Ascending aorta (tissue), 2 donors: ENCODE data around the gene PPP3R1. TPM values are rescaled to one million over a fixed set of nuclear protein-coding genes. Genes with fewer than 3 reads are reported as not detected.

Experiments
- DNase-seq, 2 donors: peaks; one replicate each; pipeline ENCODE4 v3.0.0-alpha.2; 2019; ENCODE audit warnings: low spot score in 2 of 2
- H3K27ac ChIP-seq, 2 donors: fragments of 200-600 bp; sonication (generic); one replicate each; pipeline ENCODE4 v1.5.1; 2016 to 2017; ENCODE audit warnings: mild to moderate bottlenecking in 1 of 2
- H3K27me3 ChIP-seq: fragments of 200-600 bp; sonication (generic); one replicate; pipeline ENCODE4 v1.5.1; 2017
- H3K36me3 ChIP-seq, 2 donors: fragments of 200-600 bp; sonication (generic); one replicate each; pipeline ENCODE4 v1.5.1; 2016
- H3K4me1 ChIP-seq, 2 donors: fragments of 200-600 bp; sonication (generic); one replicate each; pipeline ENCODE4 v1.5.1; 2016 to 2017; ENCODE audit warnings: mild to moderate bottlenecking in 1 of 2
- H3K4me3 ChIP-seq, 2 donors: fragments of 200-600 bp; sonication (generic); one replicate each; pipeline ENCODE4 v1.5.1; 2016 to 2017; ENCODE audit warnings: mild to moderate bottlenecking in 1 of 2
- H3K9me3 ChIP-seq, 2 donors: fragments of 200-600 bp; sonication (generic); one replicate each; pipeline ENCODE4 v1.5.1; 2016
- intact Hi-C: fragments of 100-400 bp; cut with DNase I; formaldehyde crosslinking; loops from one replicate; pipeline ENCODE4 v1.15.1; 2023
- total RNA-seq: library from RNA; depleted of rRNA; stranded (reverse); fragments of >200 nt; gene quantifications from one replicate; pipeline ENCODE4 v1.1.0, GENCODE V29; 2016
- TF ChIP-seq, protein P1 (sequence below), 3 experiments: fragments of 200-600 bp in 2 of 3; fragments of 450-650 bp in 1 of 3; sonication (generic) in 2 of 3; IDR thresholded peaks; one replicate each; pipeline ENCODE4 v1.5.1; 2016 to 2019; ENCODE audit warnings: antibody characterized with exemption in 3 of 3, mild to moderate bottlenecking in 1 of 3, moderate library complexity in 1 of 3

The PPP3R1 gene
- total RNA-seq, 1 donor from 2014 or later, result 16.8 TPM

DNA sequence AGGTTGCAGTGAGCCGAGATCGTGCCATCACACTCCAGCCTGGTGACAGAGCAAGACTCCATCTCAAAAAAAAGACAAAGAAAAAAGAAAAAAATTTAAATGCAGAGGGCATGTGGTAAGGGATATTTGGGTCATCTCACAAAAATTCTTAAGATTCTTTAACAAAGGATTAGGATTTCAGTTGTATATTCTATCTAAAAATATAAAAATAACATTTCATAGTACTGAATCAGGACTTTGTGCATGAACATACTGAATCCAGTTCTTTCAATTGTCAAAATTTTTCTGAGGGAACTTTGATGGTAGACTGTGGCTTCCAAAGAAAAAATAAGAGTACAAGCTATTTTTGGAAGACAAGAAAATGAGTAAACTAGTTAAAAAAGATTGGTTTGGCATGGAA, 6.5 kb upstream of the PPP3R1 start:
- H3K4me3 ChIP-seq, result no peak overlapping the region
- no peaks in the 10 kb centered on the region for H3K9me3 ChIP-seq
- no peaks in the 10 kb centered on the region for H3K27me3 ChIP-seq
- TF ChIP-seq, protein P1, sequence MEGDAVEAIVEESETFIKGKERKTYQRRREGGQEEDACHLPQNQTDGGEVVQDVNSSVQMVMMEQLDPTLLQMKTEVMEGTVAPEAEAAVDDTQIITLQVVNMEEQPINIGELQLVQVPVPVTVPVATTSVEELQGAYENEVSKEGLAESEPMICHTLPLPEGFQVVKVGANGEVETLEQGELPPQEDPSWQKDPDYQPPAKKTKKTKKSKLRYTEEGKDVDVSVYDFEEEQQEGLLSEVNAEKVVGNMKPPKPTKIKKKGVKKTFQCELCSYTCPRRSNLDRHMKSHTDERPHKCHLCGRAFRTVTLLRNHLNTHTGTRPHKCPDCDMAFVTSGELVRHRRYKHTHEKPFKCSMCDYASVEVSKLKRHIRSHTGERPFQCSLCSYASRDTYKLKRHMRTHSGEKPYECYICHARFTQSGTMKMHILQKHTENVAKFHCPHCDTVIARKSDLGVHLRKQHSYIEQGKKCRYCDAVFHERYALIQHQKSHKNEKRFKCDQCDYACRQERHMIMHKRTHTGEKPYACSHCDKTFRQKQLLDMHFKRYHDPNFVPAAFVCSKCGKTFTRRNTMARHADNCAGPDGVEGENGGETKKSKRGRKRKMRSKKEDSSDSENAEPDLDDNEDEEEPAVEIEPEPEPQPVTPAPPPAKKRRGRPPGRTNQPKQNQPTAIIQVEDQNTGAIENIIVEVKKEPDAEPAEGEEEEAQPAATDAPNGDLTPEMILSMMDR (IDR thresholded peaks at IDR 0.05), result no peak
- H3K36me3 ChIP-seq, result no peaks in the 10 kb centered on the region
- no peak for DNase-seq
- H3K27ac ChIP-seq, result no peak overlapping the region
- H3K4me1 ChIP-seq, result peaks cover 0 to 10% of the 10 kb centered on the region in 2 donors
- intact Hi-C loops, result loop anchor here (10.0 kb wide), 4 partner anchors 576 to 1996 kb away; partner anchors contain the start of genes ETAA1 and PCYOX1

DNA sequence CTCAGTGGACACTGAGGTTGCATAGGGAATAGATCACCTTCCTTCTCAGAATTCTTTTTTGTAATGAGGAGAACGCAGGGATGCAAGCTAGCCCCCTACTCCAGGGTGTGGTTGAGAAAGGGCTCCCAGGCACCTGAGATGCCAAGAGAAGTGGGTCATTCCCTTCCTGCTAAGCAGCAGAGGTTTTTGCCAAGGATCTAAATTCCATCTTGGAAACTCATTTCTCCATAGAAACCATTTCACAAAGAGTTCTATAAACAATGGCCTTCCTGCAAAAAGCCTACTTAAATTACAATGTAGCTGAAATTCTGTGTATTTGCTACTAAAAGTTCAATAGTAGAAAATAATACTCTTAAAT, 3.7 kb upstream of the PPP3R1 start:
- intact Hi-C loops, result loop anchor here (10.0 kb wide), 4 partner anchors 579 to 1999 kb away; partner anchors contain the start of genes ETAA1 and PCYOX1

DNA sequence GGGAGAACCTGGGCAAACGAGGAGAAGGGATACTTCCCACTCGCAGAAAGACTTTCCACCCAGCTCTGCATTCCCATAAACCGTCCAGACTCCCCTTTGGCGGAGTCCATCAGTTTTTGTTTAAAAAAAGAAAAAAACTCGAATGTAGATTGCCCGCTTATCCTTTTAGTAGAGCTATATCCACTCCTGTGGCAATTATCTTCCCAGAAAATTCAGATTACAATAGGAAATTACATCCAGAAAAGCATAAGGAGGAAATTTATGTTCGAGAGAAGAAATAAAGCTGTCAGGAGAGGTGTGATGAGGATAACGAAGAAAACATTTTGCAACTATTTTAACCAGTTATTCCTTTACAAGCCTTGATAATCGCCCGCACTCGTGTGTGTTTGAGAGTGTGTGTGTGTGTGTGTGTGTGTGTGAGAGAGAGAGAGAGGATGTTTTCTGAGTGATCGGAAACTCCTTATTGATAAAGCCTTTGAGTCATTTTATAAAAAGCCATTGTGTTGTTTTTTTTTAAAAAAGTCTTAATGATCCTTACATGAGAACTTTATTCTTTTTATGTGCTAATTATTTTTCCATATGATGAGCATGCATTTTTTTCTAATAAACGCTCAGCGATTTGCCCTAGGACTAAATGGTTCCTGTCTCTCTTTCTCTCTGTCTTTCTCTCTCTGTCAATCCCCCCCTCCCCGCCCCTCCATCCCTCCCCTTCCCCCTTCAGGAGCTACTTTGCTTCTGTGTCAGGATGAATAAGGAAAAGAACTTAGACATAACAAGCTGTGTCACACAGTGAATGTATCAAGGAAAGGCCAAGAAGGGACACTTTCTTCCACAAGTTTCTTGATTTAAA, 1.1 kb upstream of the PPP3R1 start:
- intact Hi-C loops, result loop anchor here (5.0 to 10.0 kb wide), 6 partner anchors 184 to 2001 kb away; partner anchors contain the start of genes ETAA1, MEIS1 and PCYOX1
- Histone ChIP-seq H3K4me3 (peak overlapping the region; percentile 91 to 99), H3K36me3 (no peaks in the 10 kb centered on the region), H3K27me3 (no peaks in the 10 kb centered on the region), H3K27ac (peak overlapping the region; percentile 97 to 100), H3K9me3 (no peaks in the 10 kb centered on the region), H3K4me1 (peaks cover 3 to 29% of the 10 kb centered on the region in 2 donors)
- DNase-seq, result no peak
- TF ChIP-seq, protein P1 (IDR thresholded peaks at IDR 0.05), result no peak

More for the DNA sequence above, 3.7 kb upstream of the PPP3R1 start:
- H3K27ac ChIP-seq, result no peak overlapping the region
- no peaks in the 10 kb centered on the region for H3K9me3 ChIP-seq
- H3K4me3 ChIP-seq, result no peak overlapping the region
- H3K27me3 ChIP-seq, result no peaks in the 10 kb centered on the region
- peaks cover 0 to 14% of the 10 kb centered on the region in 2 donors for H3K4me1 ChIP-seq
- no peaks in the 10 kb centered on the region for H3K36me3 ChIP-seq
- no peak for DNase-seq
- TF ChIP-seq, protein P1 (IDR thresholded peaks at IDR 0.05), result no peak

DNA sequence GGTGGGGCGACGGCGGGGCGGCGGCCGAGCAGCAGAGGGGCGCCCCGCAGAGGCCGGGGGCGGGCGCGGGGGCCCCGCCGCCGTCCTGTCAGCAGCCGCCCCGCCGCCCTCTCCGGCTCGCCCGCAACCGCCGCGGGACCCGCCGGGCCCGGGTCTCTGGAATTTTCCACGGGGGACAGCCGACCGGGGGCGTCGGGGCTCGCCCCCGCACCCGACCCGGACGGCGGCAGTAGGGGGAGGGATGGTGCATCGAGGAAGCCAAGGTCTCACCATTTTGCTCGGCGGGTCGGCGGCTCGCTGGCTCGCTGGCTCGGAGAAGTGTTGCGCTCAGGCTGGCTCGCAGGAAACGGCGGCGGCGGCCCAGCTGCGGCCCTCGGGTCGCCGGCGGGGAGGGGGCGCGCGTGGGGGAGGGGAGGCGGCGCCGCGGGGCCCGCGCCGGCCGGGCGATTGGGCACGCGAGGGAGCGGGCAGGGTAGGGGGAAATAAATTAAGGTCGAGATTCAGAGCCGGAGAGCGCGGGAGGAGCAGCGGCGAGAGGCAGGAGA, 405 bp downstream of the PPP3R1 start:
- peak in 1 of 2 donors; percentile 65 for DNase-seq
- H3K4me3 ChIP-seq, result peak overlapping the region; percentile 91 to 99
- TF ChIP-seq, protein P1 (IDR thresholded peaks at IDR 0.05), result no peak
- no peaks in the 10 kb centered on the region for H3K9me3 ChIP-seq
- no peaks in the 10 kb centered on the region for H3K27me3 ChIP-seq
- intact Hi-C loops, result loop anchor here (1.0 to 10.0 kb wide), 10 partner anchors 56 to 2003 kb away; partner anchors contain the start of genes C1D, CNRIP1, ETAA1 and MEIS1
- no peaks in the 10 kb centered on the region for H3K36me3 ChIP-seq
- H3K27ac ChIP-seq, result peak overlapping the region; percentile 97 to 100
- H3K4me1 ChIP-seq, result peaks cover 3 to 40% of the 10 kb centered on the region in 2 donors

DNA sequence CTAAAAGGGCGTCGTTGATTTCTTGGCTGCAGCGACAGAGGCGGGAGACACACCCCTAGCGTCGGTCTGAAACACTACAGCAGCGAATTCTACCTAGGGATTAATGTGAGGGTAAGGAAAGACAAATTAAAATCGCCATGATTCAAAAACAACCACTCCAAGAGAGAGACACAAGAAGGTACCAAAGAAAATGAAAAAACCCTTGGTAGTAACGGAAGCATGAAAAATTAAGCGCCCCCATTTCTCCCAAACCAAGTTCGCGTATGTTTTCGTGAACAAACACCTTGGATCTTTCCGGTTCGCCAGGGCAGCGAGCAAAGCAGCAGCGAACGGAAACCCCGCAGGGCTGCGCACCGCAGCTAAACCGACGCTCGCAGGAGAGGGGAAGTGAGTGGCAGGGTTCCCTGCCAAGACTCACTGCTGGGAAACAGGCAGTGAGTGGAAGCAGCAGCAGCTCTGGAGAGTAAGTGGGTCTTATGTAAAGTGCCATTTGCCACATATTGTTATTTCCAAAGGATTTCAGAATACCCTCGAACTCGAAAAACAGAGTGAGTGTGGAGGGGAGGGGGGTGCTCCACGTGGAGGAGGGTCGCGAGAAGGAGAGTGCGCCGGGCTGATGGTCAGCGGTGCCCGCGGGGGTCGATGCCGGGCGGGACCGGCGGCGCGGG, 1.0 kb downstream of the PPP3R1 start:
- H3K27ac ChIP-seq, result peak overlapping the region; percentile 97 to 100
- intact Hi-C loops, result loop anchor here (2.0 to 10.0 kb wide), 8 partner anchors 67 to 2003 kb away; partner anchors contain the start of genes C1D, CNRIP1, ETAA1 and MEIS1

More for the DNA sequence above, 1.0 kb downstream of the PPP3R1 start:
- Histone ChIP-seq H3K4me1 (peaks cover 3 to 44% of the 10 kb centered on the region in 2 donors), H3K9me3 (no peaks in the 10 kb centered on the region), H3K36me3 (no peaks in the 10 kb centered on the region), H3K27me3 (no peaks in the 10 kb centered on the region), H3K4me3 (peak overlapping the region; percentile 91 to 99)
- peak in 1 of 2 donors; percentile 80 for DNase-seq
- TF ChIP-seq, protein P1 (IDR thresholded peaks at IDR 0.05), result peak; percentile 32 to 76 (median 66)
